CD4-positive, alpha-beta T cell treated with Interleukin-6 for 4 hours (primary cell): ENCODE data around the gene ITSN2.

ENCODE experiments used
- DNase-seq: peaks from one replicate; pipeline ENCODE4 v3.0.0-alpha.2; 2020; ENCODE audit warnings: mixed read lengths

ITSN2 gene

DNA sequence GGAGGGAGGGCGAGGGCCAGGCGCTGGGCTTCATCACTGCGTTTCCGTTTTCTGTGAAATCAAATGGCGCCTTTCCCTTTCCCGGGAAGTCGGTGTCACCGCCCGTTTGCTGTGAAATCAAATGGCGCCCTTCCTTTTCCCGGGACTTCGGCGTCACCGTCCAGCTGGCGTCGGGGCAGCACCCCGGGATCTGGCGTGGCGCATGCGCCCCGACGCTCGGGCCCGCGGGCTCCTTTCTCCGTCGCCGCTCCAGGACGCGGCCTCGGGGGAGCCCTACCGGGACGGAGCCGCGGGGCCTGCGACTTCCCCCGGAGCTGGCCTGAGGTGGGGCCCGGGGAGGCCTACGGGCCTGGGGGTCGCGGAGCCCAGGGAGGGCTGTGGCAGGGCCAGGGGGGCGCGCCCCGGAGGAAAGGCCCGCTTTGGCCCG is 185.5 kb downstream of the ITSN2 start, which contains the start of gene FAM228A:
Gene FAM228A, plus strand, starts transcription at position 203 of the 427 bp plus-strand sequence. CDS start 428 bp downstream, outside the sequence.
- no peak for DNase-seq

DNA sequence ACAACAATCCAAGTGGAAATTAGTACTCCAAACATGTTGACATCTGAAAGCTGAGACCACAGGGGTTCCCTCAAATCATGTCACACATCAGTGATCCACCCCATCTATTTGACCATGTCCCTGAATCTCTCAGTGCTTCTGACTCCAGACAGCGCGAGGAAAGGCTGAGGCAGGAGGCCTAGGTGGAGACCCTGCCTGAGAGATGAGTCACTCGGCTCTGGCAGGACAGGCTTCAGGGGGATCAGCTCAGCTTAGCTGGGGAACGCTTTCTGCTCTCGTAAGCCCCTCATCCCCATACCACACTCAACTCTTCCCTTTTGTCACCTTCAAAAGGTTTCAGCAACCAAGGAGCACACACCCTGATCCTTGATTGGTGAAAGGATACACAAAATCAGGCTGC is 191.3 kb downstream of the ITSN2 start:
- DNase-seq, result no peak

- peak; percentile 31 for DNase-seq
These were observed 195.8 kb downstream of the ITSN2 start for GRCh38 chr2:24164416-24164973.

DNA sequence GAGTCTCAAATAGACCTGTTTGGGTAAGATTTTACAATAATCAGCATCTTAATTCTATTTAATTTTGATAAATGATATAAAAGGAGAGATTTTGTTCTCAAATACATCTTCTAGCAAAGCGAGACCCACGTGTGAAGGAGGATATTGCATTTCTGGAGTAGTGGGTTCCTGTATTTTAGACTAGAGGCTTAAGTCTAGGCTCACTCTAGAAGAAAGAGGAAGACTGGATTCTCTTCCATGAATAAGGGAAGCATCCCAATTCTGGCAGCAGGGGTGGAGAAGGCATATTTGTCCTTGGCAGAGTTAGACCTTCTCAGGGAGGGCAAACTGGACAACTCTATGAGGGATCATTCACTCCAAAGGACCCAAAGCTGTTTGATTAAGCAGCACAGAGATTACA is 196.7 kb downstream of the ITSN2 start:
- no peak for DNase-seq

- DNase-seq, result no peak
These were observed 197.2 kb downstream of the ITSN2 start for GRCh38 chr2:24163186-24163585.

- no peak for DNase-seq
These were observed 197.8 kb downstream of the ITSN2 start for GRCh38 chr2:24162494-24162893.

GRCh38 chr2:24160761-24161160 is 199.6 kb downstream of the ITSN2 start:
- DNase-seq, result no peak

DNA sequence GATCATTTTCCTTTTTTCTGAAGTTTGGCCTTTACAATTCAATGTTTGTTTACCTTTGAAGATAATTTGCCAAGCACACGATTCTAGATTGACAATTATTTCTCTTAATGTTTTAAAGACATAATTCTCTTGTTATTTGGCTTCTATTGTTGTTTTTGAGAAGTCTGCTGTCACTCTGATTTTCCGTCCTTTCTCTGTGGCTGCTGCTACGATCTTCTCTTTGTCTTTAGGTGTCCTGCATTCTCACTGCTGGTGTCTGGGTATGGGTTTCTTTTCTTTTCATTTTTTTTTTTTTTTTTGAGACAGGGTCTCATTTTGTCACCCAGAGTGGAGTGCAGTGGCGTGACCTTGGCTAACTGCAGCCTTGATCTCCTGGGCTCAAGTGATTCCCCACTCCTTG is 200.6 kb downstream of the ITSN2 start:
- DNase-seq, result no peak

GRCh38 chr2:24158131-24158530 is 202.2 kb downstream of the ITSN2 start:
- DNase-seq, result no peak

DNA sequence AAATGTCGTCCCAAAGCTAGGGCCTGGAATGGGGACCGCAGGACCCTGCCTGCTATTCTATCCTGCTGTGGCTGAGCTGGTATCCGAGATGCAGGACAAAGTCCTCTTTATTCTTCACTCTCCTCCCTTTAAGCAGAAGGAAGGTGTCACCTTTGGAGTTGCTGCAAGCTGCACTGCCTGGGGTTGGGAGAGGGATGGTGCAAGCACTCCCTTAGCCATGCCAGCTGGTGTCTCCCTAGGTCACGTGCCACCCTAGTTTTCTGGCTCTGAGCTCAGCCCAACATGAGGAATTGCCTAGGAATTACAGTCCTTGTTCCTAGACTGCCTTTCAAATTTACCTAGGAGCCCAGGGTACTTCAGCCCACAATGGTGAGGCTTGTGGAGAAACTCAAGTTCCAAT is 206.9 kb downstream of the ITSN2 start:
- DNase-seq, result no peak
